GM12864 (cell line): Measurements from ENCODE around the gene ROR1.

ENCODE experiments used
- DNase-seq: peaks from one replicate; pipeline ENCODE4 v3.0.0-alpha.2; 2011; ENCODE audit warnings: low read depth
- H3K4me3 ChIP-seq: 2 replicates; pipeline ENCODE4 v1.5.1; 2011; ENCODE audit warnings: mild to moderate bottlenecking, low read depth, low read length, control low read depth
- TF ChIP-seq, protein P1 (sequence below): IDR thresholded peaks from 2 replicates; pipeline ENCODE4 v1.5.1; 2011; ENCODE audit warnings: low read depth, mild to moderate bottlenecking, moderate library complexity, low read length, control low read depth, inconsistent platforms; ENCODE audit errors: missing control alignments

ROR1 gene

DNA sequence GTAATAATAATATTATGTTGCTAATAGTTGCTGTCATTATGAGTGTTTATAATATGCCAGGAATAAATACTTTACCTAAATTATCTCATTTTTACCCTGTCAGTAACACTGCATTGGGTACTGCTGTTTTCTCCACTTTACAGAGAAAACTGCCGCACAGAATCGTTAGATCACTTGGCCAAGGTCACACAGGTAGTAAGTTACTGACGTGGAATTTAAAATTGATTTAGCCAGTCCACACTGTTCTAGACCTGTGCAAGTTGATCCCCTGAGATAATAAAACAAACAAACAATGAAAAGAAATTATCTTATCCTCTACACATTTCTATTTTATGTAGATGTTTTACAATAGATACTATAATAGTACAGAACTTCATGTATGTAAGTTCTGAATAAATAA lies 174.1 kb downstream of the ROR1 start:
- TF ChIP-seq, protein P1, sequence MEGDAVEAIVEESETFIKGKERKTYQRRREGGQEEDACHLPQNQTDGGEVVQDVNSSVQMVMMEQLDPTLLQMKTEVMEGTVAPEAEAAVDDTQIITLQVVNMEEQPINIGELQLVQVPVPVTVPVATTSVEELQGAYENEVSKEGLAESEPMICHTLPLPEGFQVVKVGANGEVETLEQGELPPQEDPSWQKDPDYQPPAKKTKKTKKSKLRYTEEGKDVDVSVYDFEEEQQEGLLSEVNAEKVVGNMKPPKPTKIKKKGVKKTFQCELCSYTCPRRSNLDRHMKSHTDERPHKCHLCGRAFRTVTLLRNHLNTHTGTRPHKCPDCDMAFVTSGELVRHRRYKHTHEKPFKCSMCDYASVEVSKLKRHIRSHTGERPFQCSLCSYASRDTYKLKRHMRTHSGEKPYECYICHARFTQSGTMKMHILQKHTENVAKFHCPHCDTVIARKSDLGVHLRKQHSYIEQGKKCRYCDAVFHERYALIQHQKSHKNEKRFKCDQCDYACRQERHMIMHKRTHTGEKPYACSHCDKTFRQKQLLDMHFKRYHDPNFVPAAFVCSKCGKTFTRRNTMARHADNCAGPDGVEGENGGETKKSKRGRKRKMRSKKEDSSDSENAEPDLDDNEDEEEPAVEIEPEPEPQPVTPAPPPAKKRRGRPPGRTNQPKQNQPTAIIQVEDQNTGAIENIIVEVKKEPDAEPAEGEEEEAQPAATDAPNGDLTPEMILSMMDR, result no peak
- no peak for DNase-seq
- H3K4me3 ChIP-seq, result no peak overlapping the region

DNA sequence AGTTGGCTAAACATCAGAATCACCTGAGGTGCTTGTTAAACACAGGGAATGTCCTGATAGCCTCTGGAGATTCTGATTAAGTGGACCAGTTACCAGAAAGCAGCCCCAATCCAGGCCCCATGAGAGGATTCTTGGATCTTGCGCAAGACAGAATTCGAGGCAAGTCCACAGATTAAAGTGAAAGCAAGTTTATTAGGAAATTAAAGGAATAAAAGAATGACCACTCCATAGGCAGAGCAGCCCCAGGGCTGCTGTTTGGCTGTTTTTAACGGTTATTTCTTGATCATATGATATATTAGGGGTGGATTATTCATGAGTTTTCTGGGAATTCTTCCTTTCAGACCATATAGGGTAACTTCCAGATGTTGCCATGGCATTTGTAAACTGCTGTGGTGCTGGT lies 176.2 kb downstream of the ROR1 start:
- TF ChIP-seq, protein P1, result no peak
- no peak overlapping the region for H3K4me3 ChIP-seq
- no peak for DNase-seq

DNA sequence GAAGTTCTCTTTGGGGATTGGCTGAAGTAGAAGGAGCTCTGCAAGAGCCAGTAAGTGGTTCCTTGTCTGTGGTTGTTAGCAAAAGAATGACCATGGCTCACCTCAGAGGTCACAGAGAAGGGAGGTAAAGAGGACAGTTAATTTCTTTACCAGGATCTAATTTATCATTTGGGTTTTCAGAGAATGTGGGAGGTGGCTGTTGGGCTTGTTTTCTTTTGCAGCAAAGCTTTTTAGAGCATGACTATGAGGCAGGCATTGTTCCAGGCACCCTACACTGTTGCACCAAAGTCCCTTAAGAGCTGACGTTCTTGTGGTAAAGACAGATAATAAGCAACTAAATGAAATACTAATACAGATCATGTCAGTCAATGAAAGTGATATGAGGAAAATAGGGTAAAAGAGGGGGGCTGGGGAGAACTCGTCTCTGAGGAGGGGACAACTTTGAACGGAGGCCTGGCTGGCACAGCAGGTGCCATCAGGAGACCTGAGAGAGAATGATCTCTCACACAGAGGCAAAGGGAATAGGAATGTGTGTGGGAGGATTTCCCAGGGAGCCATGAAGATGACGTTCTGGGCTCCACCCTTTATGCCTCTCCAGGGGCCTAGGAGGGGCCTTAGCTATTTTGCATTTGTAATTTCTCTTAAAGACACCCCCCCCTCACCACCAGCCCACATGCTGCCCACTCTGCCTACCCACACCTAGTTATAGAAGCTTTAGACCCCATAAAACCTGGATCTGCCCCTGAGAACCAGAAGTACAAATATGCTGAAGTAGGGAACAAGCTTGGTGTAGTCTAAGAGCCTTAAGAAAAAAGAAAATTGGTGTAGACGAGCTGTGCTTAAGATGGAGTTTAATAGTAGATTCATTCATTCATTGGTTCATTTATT lies 177.5 kb downstream of the ROR1 start:
- H3K4me3 ChIP-seq, result no peak overlapping the region
- no peak for DNase-seq
- TF ChIP-seq, protein P1, result no peak

DNA sequence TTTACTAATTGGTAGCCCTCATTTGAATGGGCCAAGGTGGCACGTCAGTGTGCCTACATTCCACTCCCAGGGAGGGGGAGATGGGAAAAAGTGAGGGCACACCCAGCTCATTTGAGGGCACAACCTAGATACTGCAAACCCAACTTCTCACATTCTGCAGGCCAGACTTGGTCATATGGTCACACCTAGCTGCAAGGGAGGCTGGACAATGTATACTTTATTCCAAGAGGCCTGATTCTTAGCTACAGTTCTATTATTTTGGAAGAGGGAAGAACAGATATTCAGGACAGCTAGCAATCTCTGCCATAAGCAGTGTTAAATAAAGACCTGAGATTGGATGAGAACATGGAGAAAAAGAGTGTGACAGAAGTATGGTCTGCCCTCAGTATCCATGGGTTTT lies 180.4 kb downstream of the ROR1 start:
- no peak for DNase-seq
- H3K4me3 ChIP-seq, result no peak overlapping the region
- TF ChIP-seq, protein P1, result no peak

DNA sequence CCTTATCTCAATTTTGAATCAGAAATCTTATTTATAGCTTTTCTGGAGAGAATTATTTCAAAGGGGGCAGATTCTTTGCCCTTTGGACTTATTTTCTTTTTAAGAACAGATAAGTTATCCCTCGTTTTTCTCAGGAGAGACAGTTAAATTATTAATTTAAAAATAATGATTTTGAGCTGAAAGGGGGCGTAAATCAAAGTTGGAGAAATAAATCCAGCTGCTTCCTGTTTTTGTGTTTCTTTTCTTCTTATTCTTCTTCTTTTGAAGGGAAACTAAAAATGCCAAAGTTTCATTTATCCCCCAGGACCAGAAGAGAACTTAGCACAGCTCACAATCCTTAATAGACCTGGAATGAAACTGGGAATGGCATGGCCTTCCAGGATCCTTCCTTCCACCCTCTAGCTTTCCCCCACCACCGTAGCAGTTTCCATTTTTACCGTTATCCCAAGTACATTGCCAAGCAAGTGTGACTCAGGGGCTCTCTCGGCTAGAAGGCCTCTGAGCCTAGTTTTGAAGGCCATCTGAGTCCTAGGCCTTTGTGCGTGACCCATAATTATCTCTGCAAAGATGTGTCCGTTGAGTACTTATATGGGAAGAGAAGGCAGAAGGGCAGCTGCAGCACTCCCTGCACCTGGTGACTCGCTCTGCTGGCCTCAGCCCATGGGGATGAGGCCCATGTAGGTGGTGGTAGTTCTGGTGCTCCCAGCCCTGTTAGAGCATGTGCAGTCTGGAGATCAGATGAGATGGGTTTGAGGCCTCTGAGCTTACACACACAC lies 181.7 kb downstream of the ROR1 start:
- TF ChIP-seq, protein P1, result no peak
- no peak for DNase-seq
- H3K4me3 ChIP-seq, result no peak overlapping the region

DNA sequence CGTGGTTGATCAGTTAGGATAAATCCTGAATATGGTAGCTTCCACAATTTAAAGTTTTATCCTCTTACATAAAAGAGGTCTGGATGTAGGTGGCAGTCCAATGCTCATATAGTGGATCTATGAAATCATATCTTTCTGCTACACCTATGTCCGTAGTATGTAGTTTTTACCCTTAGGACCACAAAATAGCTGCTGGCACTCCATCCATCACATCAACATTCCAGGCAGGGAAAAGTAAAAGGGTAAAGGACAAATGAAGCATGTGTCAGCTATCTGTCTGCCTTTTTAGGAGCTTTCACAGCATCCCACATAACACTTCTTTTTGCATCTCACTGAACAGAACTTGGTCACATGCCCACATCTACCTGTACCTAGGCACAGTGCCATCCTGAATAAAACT lies 184.7 kb downstream of the ROR1 start:
- TF ChIP-seq, protein P1, result no peak
- no peak overlapping the region for H3K4me3 ChIP-seq
- DNase-seq, result no peak

DNA sequence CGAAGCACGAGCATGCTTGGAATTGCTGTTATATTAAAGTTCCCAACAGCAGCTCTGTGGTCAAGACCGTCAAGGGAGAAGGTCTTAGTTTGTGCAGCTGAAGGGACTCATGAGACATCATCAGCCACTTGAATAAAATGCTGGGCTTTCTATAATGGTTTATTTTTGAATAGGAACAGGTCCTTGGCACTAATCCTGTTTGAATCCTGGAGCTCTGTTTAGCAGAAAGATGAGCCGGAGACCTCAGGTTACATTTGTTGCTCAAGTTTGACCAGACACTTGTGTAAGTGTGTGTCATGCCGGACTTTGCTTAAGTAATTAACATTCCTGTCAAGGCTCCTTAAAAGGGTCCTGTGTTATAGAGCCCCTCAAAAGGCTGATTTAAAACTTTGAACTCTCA lies 186.5 kb downstream of the ROR1 start:
- DNase-seq, result no peak
- no peak overlapping the region for H3K4me3 ChIP-seq
- TF ChIP-seq, protein P1, result no peak
